ENCODE measurements around the gene IRAK1BP1. TPM values are rescaled to one million over a fixed set of nuclear protein-coding genes. Genes with fewer than 3 reads are reported as not detected.
A peak's percentile ranks its signal among the peaks of the same experiment; 100 is the strongest.

The IRAK1BP1 gene
- total RNA-seq, 1 experiment from 2014 or later: 4.3 TPM

GRCh38 chr6:78867020-78867369 is 356 bp upstream of the IRAK1BP1 start:
- intact Hi-C loops (cut with micrococcal nuclease; ENCODE audit: unreplicated experiment): no loop called here

GRCh38 chr6:78868116-78868515 is 765 bp downstream of the IRAK1BP1 start:
- peak overlapping the region; percentile 97 for H2AFZ ChIP-seq
- DNase-seq: no peak
- H3K79me2 ChIP-seq (ENCODE audit: low read depth): peaks cover 5% of the 10 kb centered on the region; the same call in 1 of the 2 replicates
- peaks cover 6% of the 10 kb centered on the region; the same call in 1 of the 2 replicates for H3K4me1 ChIP-seq (replicated peaks; ENCODE audit: insufficient read depth)
- H3K27me3 ChIP-seq (ENCODE audit: insufficient read depth, low read depth): no peaks in the 10 kb centered on the region
- peak overlapping the region; percentile 24 for H3K27ac ChIP-seq
- no peaks in the 10 kb centered on the region for H3F3A ChIP-seq (ENCODE audit: insufficient read depth, low read depth)
- peak overlapping the region; percentile 87 for H3K4me2 ChIP-seq
- no peaks in the 10 kb centered on the region for H3K9me3 ChIP-seq (ENCODE audit: insufficient read depth, low read depth)
- POLR2A ChIA-PET (ENCODE audit: unreplicated experiment): no interaction called here
- intact Hi-C loops (cut with micrococcal nuclease; ENCODE audit: unreplicated experiment): no loop called here
- no peak for TF ChIP-seq EZH2 (IDR thresholded peaks at IDR 0.05; ENCODE audit: low read depth)
- TF ChIP-seq, protein P1, sequence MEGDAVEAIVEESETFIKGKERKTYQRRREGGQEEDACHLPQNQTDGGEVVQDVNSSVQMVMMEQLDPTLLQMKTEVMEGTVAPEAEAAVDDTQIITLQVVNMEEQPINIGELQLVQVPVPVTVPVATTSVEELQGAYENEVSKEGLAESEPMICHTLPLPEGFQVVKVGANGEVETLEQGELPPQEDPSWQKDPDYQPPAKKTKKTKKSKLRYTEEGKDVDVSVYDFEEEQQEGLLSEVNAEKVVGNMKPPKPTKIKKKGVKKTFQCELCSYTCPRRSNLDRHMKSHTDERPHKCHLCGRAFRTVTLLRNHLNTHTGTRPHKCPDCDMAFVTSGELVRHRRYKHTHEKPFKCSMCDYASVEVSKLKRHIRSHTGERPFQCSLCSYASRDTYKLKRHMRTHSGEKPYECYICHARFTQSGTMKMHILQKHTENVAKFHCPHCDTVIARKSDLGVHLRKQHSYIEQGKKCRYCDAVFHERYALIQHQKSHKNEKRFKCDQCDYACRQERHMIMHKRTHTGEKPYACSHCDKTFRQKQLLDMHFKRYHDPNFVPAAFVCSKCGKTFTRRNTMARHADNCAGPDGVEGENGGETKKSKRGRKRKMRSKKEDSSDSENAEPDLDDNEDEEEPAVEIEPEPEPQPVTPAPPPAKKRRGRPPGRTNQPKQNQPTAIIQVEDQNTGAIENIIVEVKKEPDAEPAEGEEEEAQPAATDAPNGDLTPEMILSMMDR (conservative IDR thresholded peaks at IDR 0.05): no peak
- CTCF ChIA-PET: no interaction called here
- H3K9me2 ChIP-seq (ENCODE audit: insufficient read depth): no peaks in the 10 kb centered on the region
- H3K4me3 ChIP-seq: peak overlapping the region; percentile 90
- BruUV-seq (replicated peaks): no TSS peak
- H3K36me3 ChIP-seq (ENCODE audit: low read depth): no peaks in the 10 kb centered on the region
- no peaks in the 10 kb centered on the region for H4K20me1 ChIP-seq (ENCODE audit: insufficient read depth)

More at GRCh38 chr6:78867020-78867369, 356 bp upstream of the IRAK1BP1 start:
- BruUV-seq (replicated peaks): TSS peak; percentile 64
- no peaks in the 10 kb centered on the region for H4K20me1 ChIP-seq (ENCODE audit: insufficient read depth)
- no peak for DNase-seq
- peak overlapping the region; percentile 24; the same call in 1 of the 2 replicates for H3K27ac ChIP-seq
- H3K9me2 ChIP-seq (ENCODE audit: insufficient read depth): no peaks in the 10 kb centered on the region
- H3K9me3 ChIP-seq (ENCODE audit: insufficient read depth, low read depth): no peaks in the 10 kb centered on the region
- no peaks in the 10 kb centered on the region for H3F3A ChIP-seq (ENCODE audit: insufficient read depth, low read depth)
- H3K36me3 ChIP-seq (ENCODE audit: low read depth): no peaks in the 10 kb centered on the region
- no peaks in the 10 kb centered on the region for H3K27me3 ChIP-seq (ENCODE audit: insufficient read depth, low read depth)
- peak overlapping the region; percentile 97 for H2AFZ ChIP-seq
- POLR2A ChIA-PET (ENCODE audit: unreplicated experiment): no interaction called here
- H3K4me2 ChIP-seq: peak overlapping the region; percentile 87
- peaks cover 6% of the 10 kb centered on the region; the same call in 1 of the 2 replicates for H3K4me1 ChIP-seq (replicated peaks; ENCODE audit: insufficient read depth)
- CTCF ChIA-PET: interaction anchor here (0.6 kb wide), 1 partner anchor 209 kb away, joined by 7 read pairs; no protein-coding TSS in a partner anchor
- TF ChIP-seq EZH2 (IDR thresholded peaks at IDR 0.05; ENCODE audit: low read depth): no peak
- TF ChIP-seq, protein P1 (conservative IDR thresholded peaks at IDR 0.05): no peak
- peaks cover 5% of the 10 kb centered on the region; the same call in 1 of the 2 replicates for H3K79me2 ChIP-seq (ENCODE audit: low read depth)
- peak overlapping the region; percentile 90 for H3K4me3 ChIP-seq

GRCh38 chr6:78875505-78875904 is 8.2 kb downstream of the IRAK1BP1 start:
- Histone ChIP-seq H3K4me1 (replicated peaks; ENCODE audit: insufficient read depth) (no peaks in the 10 kb centered on the region), H3K79me2 (ENCODE audit: low read depth) (no peaks in the 10 kb centered on the region), H3K27ac (no peak overlapping the region), H4K20me1 (ENCODE audit: insufficient read depth) (no peaks in the 10 kb centered on the region), H3K4me2 (no peak overlapping the region), H3K36me3 (ENCODE audit: low read depth) (no peaks in the 10 kb centered on the region), H3K27me3 (ENCODE audit: insufficient read depth, low read depth) (no peaks in the 10 kb centered on the region), H3K4me3 (no peak overlapping the region), H3K9me3 (ENCODE audit: insufficient read depth, low read depth) (no peaks in the 10 kb centered on the region), H3F3A (ENCODE audit: insufficient read depth, low read depth) (no peaks in the 10 kb centered on the region), H2AFZ (no peak overlapping the region), H3K9me2 (ENCODE audit: insufficient read depth) (no peaks in the 10 kb centered on the region)
- no TSS peak for BruUV-seq (replicated peaks)
- CTCF ChIA-PET: no interaction called here
- no peak for TF ChIP-seq EZH2 (IDR thresholded peaks at IDR 0.05; ENCODE audit: low read depth)
- TF ChIP-seq, protein P1 (conservative IDR thresholded peaks at IDR 0.05): no peak
- POLR2A ChIA-PET (ENCODE audit: unreplicated experiment): no interaction called here
- DNase-seq: no peak
- intact Hi-C loops (cut with micrococcal nuclease; ENCODE audit: unreplicated experiment): no loop called here

Measured in PC-9 (cell line).